ENCODE measurements around the gene PLSCR5. TPM values are rescaled to one million over a fixed set of nuclear protein-coding genes. Genes with fewer than 3 reads are reported as not detected.

The PLSCR5 gene
- total RNA-seq, result not detected in 2 replicates

- no peak for DNase-seq (ENCODE audit: extremely low read depth, low read depth, low spot score)
Measured at GRCh38 chr3:146605106-146605505, at the start of gene PLSCR5. TSS of gene PLSCR5 (minus strand) at chr3:146605346. CDS start at chr3:146605212, 134 bp downstream.

GRCh38 chr3:146653978-146654377, 48.8 kb upstream of the PLSCR5 start:
- DNase-seq (ENCODE audit: extremely low read depth, low read depth, low spot score), result no peak

GRCh38 chr3:146650691-146651442, 45.7 kb upstream of the PLSCR5 start:
- DNase-seq (ENCODE audit: extremely low read depth, low read depth, low spot score), result no peak

GRCh38 chr3:146646261-146646660, 41.1 kb upstream of the PLSCR5 start:
- no peak for DNase-seq (ENCODE audit: extremely low read depth, low read depth, low spot score)

- peak; percentile 48 for DNase-seq (ENCODE audit: extremely low read depth, low read depth, low spot score)
Measured at GRCh38 chr3:146640955-146641867, 36.1 kb upstream of the PLSCR5 start.

GRCh38 chr3:146640361-146640760, 35.2 kb upstream of the PLSCR5 start:
- no peak for DNase-seq (ENCODE audit: extremely low read depth, low read depth, low spot score)

- DNase-seq (ENCODE audit: extremely low read depth, low read depth, low spot score), result no peak
Measured at GRCh38 chr3:146638718-146639117, 33.6 kb upstream of the PLSCR5 start.

- DNase-seq (ENCODE audit: extremely low read depth, low read depth, low spot score), result no peak
Measured at GRCh38 chr3:146637871-146638270, 32.7 kb upstream of the PLSCR5 start.

GRCh38 chr3:146636881-146637280, 31.7 kb upstream of the PLSCR5 start:
- DNase-seq (ENCODE audit: extremely low read depth, low read depth, low spot score), result no peak

GRCh38 chr3:146634346-146634745, 29.2 kb upstream of the PLSCR5 start:
- no peak for DNase-seq (ENCODE audit: extremely low read depth, low read depth, low spot score)

- DNase-seq (ENCODE audit: extremely low read depth, low read depth, low spot score), result no peak
Measured at GRCh38 chr3:146628671-146629070, 23.5 kb upstream of the PLSCR5 start.

- DNase-seq (ENCODE audit: extremely low read depth, low read depth, low spot score), result no peak
Measured at GRCh38 chr3:146626403-146627122, 21.4 kb upstream of the PLSCR5 start.

- no peak for DNase-seq (ENCODE audit: extremely low read depth, low read depth, low spot score)
Measured at GRCh38 chr3:146625186-146625775, 20.1 kb upstream of the PLSCR5 start.

GRCh38 chr3:146621723-146622122, 16.6 kb upstream of the PLSCR5 start:
- DNase-seq (ENCODE audit: extremely low read depth, low read depth, low spot score), result no peak

GRCh38 chr3:146612015-146612414, 6.9 kb upstream of the PLSCR5 start:
- DNase-seq (ENCODE audit: extremely low read depth, low read depth, low spot score), result no peak

- DNase-seq (ENCODE audit: extremely low read depth, low read depth, low spot score), result no peak
Measured at GRCh38 chr3:146611096-146611495, 6.0 kb upstream of the PLSCR5 start.

GRCh38 chr3:146598535-146598934, 6.6 kb downstream of the PLSCR5 start:
- no peak for DNase-seq (ENCODE audit: extremely low read depth, low read depth, low spot score)

- no peak for DNase-seq (ENCODE audit: extremely low read depth, low read depth, low spot score)
Measured at GRCh38 chr3:146594843-146595482, 10.2 kb downstream of the PLSCR5 start.

- DNase-seq (ENCODE audit: extremely low read depth, low read depth, low spot score), result no peak
Measured at GRCh38 chr3:146593776-146594175, 11.4 kb downstream of the PLSCR5 start.

GRCh38 chr3:146590521-146590920, 14.6 kb downstream of the PLSCR5 start:
- DNase-seq (ENCODE audit: extremely low read depth, low read depth, low spot score), result no peak
